T-helper 9 cell (primary cell): ENCODE data around the gene BNC2.
"Not testable (repeated sequence)": the region's sequence is repeated elsewhere in the genome, so short reads cannot be mapped to it uniquely, and the experiment has no call there.

Experiments
- DNase-seq: peaks from one replicate; pipeline ENCODE4 v3.0.0-alpha.2; 2020

Gene BNC2

DNA sequence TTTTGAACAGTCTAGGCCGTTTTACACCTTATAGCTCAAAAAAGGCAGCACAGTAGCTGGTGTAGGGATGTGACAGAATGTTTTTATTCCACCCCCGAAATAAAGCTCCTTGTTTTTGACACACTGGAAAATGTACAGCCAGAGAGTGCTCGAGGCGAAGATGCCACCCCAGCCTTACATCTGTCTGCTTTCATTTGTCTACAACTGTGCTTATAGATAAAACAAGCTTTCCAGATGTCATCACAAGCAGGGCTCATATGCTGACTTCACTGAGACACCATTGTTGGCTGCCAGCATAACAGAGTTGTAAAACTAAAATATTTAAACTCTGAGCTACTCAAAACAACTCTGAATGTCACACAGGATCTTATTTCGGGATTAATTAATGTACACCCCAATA is 386.3 kb downstream of the BNC2 start:
- DNase-seq: no peak

DNA sequence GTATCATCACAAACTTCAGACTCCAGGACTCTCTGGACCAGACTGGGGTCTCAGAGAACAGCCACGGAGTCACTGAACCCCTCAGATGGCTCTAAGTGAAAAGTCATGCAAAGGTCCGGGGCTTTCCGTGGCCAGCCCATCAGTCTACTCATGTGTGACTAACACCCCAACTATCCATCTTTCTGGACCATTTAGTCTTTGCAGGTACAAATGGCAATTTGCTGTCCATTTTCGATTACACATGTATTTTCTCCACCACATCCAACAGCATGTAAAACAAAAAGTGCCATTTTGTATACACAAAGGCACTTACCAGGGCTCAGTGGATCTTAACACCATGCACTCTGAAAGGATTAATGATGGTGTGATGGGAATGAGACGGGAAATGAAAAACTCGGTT is 387.7 kb downstream of the BNC2 start:
- no peak for DNase-seq

GRCh38 chr9:16480584-16480983 is 389.9 kb downstream of the BNC2 start:
- not testable (repeated sequence) for DNase-seq

GRCh38 chr9:16475996-16476395 is 394.5 kb downstream of the BNC2 start:
- no peak for DNase-seq

GRCh38 chr9:16475257-16475656 is 395.2 kb downstream of the BNC2 start:
- no peak for DNase-seq

- DNase-seq: no peak
These were observed 401.3 kb downstream of the BNC2 start for GRCh38 chr9:16469184-16469583.

DNA sequence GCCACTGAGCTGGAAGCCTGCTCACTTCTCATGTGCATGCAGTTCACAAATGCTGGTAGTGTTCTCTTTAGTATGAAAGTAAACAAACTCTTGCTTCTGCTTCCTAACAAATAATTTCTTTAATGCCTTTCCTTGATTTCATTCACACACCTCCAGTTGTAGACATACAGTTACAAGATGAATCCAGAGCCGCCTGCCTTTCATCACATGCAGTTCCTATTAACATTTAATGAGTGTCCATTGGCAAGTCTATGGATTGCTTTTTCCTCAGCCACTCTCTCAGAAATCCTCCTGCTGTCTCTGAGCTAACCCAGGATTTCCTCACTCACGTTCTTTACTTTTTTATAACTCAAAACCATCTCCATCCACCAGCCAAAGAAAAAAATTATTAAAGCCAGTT is 408.6 kb downstream of the BNC2 start:
- DNase-seq: no peak

- DNase-seq: no peak
These were observed 409.2 kb downstream of the BNC2 start for GRCh38 chr9:16461137-16461840.

DNA sequence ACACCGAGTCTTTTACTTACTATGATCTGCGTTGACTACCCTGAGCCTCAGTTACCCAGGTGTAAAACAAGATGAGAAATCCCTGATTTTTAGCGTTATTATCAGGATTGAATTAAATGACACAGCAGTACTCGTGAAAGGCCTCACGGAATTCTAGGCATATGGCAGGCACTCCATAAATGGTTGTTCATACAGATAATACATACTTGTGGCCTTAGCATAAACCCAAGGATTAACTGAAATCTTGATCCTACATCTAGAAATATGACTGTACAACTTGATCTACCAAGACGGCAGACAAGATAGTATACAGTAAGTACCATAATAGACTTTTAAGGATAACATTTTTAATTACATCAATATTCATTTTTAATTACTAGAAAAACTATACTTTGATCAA is 409.8 kb downstream of the BNC2 start:
- DNase-seq: no peak

DNA sequence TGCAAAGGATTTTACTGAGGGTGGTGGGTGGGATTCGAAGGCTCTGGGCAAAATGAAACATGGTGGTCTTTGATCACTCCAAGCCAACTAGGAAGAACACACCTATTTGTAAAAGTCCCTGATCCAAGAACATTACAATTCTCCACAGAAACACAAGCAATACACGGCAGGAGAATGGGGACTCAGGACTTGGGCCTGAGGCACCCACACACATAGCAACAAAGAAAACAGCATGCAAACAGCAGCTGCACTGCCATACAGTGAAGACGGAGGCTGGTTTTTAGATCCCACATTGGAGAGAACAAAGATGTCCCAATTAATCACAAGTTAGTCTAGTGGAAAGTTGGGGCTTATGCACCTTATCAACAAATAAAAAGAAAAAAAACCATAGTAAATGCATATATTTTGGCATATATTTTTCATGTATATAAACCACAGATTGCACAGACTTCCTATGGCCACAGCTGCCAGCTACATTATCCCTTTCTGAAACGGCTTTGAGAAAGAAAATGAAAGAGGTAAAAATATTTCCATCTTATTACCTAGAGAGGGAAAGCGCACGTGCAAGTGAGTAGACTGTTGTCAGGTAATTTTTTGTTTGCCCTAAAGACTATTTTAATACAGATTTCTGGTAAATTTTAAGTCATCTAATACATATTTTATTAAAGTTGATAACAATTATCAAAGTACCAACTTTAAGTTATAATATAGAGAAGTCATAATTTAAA is 410.9 kb downstream of the BNC2 start:
- no peak for DNase-seq

DNA sequence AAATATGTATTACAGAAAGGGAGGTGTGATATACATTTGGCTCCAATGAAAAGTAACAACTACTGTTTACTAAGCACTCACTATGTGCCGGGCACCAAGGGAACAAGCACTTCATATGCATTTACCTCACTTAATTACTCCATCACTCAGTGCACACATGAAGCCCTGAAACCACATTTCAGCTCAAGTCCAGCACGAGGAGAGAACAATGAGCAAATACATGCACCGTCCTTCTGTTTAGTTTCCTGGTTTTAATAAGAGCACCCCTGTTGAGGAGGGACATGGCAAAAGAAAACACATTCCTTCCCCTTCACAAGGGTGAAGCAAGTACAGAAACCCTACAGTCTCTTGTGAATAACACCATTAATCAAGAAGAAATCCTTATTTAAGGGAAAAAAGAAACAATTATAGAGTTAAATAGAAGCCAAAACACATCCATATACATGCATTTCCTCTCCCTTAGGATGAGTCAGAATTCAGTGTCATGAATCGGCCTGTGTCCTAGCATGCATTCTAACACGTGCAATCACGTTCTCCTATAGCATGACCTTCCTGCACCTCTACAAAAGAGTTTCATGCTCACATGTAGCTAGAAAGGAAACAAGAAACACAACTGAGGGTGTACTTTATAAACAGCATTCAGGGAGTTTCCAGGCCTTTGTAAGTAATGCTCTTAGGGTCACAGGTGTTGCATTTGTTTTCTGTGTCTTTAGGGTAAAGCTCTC is 411.6 kb downstream of the BNC2 start:
- DNase-seq: no peak

DNA sequence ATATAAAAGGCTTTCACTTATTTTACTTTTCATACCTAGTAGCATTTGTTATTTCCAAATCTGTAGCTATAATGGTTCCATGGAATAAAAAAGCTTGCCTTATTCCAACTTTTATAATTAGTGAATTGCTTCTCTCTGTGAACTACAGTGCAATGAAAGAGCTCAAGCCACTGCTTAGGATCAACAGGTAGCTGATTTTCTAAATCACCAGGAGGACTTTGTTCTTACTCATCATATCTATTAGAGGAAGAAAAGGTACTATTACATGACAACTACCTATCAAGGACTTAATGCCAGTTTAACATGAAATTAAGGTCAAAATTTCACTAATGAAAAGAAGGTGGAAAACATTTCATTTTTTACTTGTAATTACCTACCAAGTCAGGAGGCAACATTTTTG is 414.6 kb downstream of the BNC2 start:
- no peak for DNase-seq

DNA sequence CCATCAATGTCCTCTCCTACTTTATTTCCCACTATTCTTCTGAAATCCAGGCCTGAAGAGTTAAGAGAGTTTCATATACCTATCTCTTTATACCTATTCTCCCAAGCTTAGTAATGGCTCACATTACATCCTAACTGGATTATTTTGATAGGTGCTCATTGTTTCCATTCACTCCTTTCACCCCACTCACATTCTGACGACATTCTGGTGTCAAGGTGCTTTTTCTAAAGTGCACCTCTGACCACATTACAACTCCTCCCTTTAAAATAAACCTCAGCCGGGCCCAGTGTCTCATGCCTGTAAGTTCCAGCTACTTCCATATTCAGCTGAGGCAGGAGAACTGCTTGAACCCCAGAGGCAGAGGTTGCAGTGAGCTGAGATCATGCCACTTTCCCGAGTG is 417.1 kb downstream of the BNC2 start:
- no peak for DNase-seq

DNA sequence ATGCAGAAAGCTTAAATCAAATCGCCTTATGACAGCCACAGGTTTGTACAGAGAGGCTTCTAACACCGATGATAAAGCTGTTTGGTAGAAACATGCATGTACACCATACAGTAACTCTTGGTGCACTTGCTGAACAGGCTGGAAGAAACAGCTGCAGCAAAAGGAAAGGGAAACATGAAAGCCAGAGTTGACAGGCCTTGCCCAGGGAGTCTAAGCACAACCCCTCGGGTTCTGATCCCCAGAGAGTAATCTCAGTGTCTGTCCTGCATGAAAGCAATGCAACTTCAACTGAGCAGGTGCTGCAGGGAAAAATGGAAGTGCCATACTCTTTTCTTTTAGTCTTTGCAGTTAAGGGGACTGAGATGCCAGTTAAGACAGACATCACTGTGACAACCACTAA is 419.9 kb downstream of the BNC2 start:
- no peak for DNase-seq

DNA sequence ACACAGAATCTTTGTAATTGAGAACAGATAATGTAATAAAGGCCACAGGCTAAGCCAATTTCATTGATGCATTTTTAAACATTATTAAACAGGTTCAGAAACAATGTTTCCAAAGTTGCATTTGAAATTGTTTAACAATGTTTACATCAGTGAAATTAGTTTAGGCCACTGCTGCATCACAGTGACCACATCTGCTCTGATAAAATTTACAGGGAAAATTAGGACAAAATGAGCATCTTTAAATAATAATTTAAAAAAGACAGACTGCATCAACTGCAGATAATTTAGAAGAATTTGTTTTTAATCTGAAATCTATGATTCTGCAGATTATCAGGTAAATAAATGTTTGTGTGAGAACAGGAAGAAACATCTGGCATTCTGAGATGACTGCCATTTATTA is 420.4 kb downstream of the BNC2 start:
- DNase-seq: no peak

DNA sequence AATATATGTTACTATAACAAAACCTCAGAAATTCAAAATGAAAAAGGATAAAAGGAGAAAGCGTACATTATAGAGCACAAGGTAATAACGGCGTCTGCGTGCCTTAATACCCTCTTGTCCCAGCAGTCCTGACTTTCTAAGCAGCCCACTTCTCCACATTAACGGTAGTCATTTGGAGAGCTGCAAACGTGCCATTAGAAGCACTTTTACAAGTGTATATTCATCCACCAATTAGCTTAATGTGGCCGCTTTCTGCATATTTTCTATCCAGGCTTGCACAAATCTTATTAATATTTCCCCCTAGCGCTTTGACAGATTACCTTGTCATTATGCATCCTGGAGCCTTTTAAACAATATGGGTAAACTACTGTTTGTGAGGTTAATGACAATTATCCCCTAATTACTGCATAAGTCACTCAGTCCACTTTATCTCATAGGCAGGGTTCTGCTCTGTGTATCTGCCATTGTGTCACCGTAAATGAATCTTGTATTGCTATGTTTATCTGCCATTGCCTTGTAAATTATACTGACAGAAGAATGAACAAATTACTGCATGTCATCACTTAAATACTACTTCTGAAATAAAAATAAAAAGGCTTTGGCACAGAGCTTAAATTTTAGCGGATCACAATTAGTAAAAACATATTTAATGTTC is 421.3 kb downstream of the BNC2 start:
- no peak for DNase-seq

- no peak for DNase-seq
These were observed 422.5 kb downstream of the BNC2 start for GRCh38 chr9:16447946-16448345.

DNA sequence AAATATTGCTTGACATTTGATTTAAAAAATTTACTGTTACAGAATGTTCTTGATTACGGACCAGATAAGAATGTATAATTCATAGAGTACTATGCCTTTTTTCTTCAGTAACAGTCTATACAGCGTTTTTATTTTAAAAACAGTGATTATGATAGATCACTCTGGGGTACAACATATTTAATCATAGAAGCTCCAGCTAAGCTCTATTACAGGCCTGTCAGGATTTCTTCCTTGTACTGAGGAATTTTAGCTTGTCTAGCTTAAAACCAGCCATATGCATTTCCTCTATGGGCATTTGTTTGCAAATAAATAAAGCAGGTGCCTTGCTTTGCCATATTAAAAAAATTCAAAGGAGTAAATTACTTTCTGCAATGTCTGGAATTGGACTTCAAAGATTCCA is 423.8 kb downstream of the BNC2 start:
- DNase-seq: no peak

DNA sequence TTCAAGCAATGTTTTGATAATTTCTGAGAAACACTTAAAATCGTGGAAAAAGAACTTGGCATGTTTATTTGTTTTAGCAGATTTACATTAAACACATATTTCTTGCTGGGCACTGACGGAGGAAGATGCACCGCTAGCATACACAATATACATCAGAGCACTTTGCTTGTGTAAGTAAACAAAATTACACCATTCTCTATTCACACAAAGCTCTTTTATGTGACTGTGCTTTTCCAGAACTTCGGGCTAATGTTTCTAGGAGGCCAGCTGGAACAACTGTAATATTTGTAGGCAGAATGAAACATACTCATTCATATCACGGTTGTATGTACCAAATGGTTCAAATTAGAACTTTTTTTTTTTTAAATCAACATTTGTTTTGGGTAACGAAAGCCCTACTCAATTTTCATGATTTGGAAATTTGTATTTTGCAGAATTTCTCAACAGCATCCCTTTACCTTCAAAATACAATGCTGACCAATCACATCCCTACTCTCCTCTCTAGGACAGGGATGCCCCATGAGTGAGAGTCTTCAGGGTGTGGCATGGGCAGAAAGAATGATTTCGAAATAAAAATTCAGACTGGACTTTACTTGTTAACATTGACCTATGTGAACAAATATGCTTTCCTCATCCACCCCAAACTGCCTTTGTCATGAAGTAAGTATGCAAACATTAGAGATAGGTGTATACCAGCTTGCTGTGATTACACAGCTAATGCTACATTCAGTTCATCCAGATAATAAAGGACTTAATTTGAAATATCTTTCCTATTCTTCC is 425.1 kb downstream of the BNC2 start:
- no peak for DNase-seq

- DNase-seq: no peak
These were observed 427.8 kb downstream of the BNC2 start for GRCh38 chr9:16442622-16443021.

GRCh38 chr9:16441791-16442190 is 428.7 kb downstream of the BNC2 start:
- no peak for DNase-seq

- not testable (repeated sequence) for DNase-seq
These were observed 431.6 kb downstream of the BNC2 start for GRCh38 chr9:16438831-16439230.

- no peak for DNase-seq
These were observed 433.9 kb downstream of the BNC2 start for GRCh38 chr9:16436545-16436944.
